Heart right ventricle (tissue), 16 donors: ENCODE results near the gene ROBO3. TPM values are rescaled to one million over a fixed set of nuclear protein-coding genes. Genes with fewer than 3 reads are reported as not detected.

ENCODE experiments used
- ATAC-seq, 8 donors: fragments of 200-7000 bp; cut with Tn5 transposase; one replicate each; pipeline ENCODE4 v1.9.1; 2020; ENCODE audit warnings: mild to moderate bottlenecking in 8 of 8, moderate library complexity in 8 of 8, moderate number of reproducible peaks in 1 of 8
- DNase-seq, 2 donors: peaks; one replicate each; pipeline ENCODE4 v3.0.0-alpha.2; 2020
- H3K27ac ChIP-seq, 10 donors: fragments of 200-600 bp; sonication (generic) in 2 of 10; one replicate each; pipeline versions ENCODE4 v1.5.0 to v1.8.0; 2020 to 2022; ENCODE audit warnings: mild to moderate bottlenecking in 3 of 10
- H3K27me3 ChIP-seq, 7 donors: fragments of 200-600 bp; one replicate each; pipeline ENCODE4 v1.8.0; 2021 to 2022; ENCODE audit warnings: mild to moderate bottlenecking in 2 of 7
- H3K36me3 ChIP-seq, 9 donors: fragments of 200-600 bp; sonication (generic) in 1 of 9; one replicate each; pipeline versions ENCODE4 v1.5.0 to v1.8.0; 2020 to 2022; ENCODE audit warnings: mild to moderate bottlenecking in 2 of 9
- H3K4me1 ChIP-seq, 9 donors: fragments of 200-600 bp; sonication (generic) in 1 of 9; one replicate each; pipeline versions ENCODE4 v1.5.0 to v1.8.0; 2020 to 2022; ENCODE audit warnings: mild to moderate bottlenecking in 4 of 9
- H3K4me3 ChIP-seq, 10 donors: fragments of 200-600 bp; sonication (generic) in 2 of 10; one replicate each; pipeline versions ENCODE4 v1.5.0 to v1.8.0; 2020 to 2022; ENCODE audit warnings: mild to moderate bottlenecking in 7 of 10, moderate library complexity in 2 of 10
- H3K9me3 ChIP-seq, 11 donors: fragments of 200-600 bp in 10 of 11; sonication (generic) in 2 of 11; one replicate each; pipeline versions ENCODE4 v1.5.0 to v1.8.0; 2013 to 2022; ENCODE audit warnings: mild to moderate bottlenecking in 2 of 11, control low read depth in 1 of 11, moderate library complexity in 1 of 11
- WGBS, 2 donors: extraction: QIAGEN DNeasy Blood & Tissue Kit; methylation state at CpG; one replicate each; pipeline ENCODE4 v1.1.7; 2013; ENCODE audit warnings: inconsistent platforms in 1 of 2; 5-methylcytosine and 5-hydroxymethylcytosine counted together
- intact Hi-C, 10 donors: fragments of 100-400 bp; cut with DNase I; formaldehyde crosslinking; loops; one replicate each; pipeline versions ENCODE4 v1.11.1 to v1.14.2; 2022
- polyA plus RNA-seq, 2 donors: library from polyadenylated mRNA; stranded (reverse); fragments of 200-250 nt; gene quantifications; one replicate each; pipeline ENCODE4 v1.2.3, GENCODE V29; 2013
- total RNA-seq, 10 donors: library from RNA; stranded (reverse); fragmentation: NEBNext Ultra II Directional in 3 of 10; extraction: Animal tissue kit (Norgen Biotek cat#: 25700) in 3 of 10; gene quantifications; one replicate each; pipeline versions ENCODE4 v1.2.1 to v1.2.4, GENCODE V29; 2021 to 2023
- TF ChIP-seq, protein P1 (sequence below), 9 donors: fragments of 200-600 bp; sonication (generic) in 2 of 9; IDR thresholded peaks; one replicate each; pipeline versions ENCODE4 v1.5.0 to v1.8.0; 2021 to 2022; ENCODE audit warnings: antibody characterized with exemption in 9 of 9, mild to moderate bottlenecking in 5 of 9, moderate library complexity in 1 of 9
- donor health status: Arrhythmogenic right ventricular cardiomyopathy.
- donor health status: ischemic (EF 13 %, LVEDD 7.1; RV severe dilation, severe dysfunction).
- donor health status: healthy with polysubstance abuse.
- donor health status: DM: no; HTN: yes; CAD: no.
- donor health status: DM: no; HTN: no; CAD: no.
- donor health status: ischemic (EF 25% LVEDD 6.9; RV normal size, moderate dysfunction).
- donor health status: ischemic (EF 25% LVEDD 5.7; RV mildly dilated, moderate dysfunction).
- donor health status: healthy.
- donor health status: DM: yes; HTN: yes; CAD: no.
- donor health status: Ischemic cardiomyopathy.
- donor health status: ischemic (EF 35%, LVEDD 5.7; RV mildly dilated, moderate dysfunction).
- donor health status: nonischemic (EF 11% LVEDD 7.7; RV severe dilation, severe dysfunction).
- donor health status: DM: yes; HTN: yes; CAD: no.
- donor health status: PGD.
- donor health status: ischemic (EF 29% LVEDD 5.4; RV normal size, mild dysfunction).
- donor health status: nonischemic (EF 23%, LVEDD 6.1; RV moderate dilation, normal function).

Gene ROBO3
- total and polyA plus RNA-seq, 12 donors = 1.5 to 19.8 (median 4.1) TPM

DNA sequence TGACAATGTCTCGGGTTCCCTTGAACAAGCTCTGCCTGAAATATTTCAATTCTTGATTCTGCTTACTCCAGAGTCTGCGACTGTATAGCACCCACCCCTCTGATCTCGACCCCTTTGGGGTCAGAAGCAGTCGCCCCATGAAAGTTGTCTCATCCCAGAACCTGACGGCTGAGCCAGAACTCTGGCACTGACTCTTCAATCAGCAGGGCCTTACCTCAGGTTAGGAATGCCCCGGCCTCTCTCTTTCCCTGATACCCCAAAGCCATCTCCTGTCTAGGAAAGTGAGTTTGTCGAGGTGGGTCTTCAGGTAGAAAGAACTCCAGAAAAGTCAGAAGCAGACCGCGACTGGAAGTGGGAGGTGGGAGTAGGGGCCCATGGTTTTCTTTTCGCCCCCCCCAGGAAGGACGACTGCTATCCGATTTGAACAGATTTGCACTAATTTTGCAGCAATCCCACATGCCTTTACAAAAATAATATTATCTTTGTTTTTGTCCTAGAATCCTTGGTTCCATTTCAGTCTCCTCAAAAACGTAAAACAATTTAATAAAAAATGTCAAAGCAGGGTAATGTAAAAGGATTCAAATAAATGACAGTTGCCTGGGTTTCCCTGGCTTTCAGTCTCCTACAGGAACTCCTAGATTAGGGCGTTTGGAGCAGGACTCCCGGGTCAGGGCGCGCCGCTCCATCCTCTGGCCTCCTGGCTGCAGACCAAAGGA is 898 bp upstream of the ROBO3 start:
- TF ChIP-seq, protein P1, sequence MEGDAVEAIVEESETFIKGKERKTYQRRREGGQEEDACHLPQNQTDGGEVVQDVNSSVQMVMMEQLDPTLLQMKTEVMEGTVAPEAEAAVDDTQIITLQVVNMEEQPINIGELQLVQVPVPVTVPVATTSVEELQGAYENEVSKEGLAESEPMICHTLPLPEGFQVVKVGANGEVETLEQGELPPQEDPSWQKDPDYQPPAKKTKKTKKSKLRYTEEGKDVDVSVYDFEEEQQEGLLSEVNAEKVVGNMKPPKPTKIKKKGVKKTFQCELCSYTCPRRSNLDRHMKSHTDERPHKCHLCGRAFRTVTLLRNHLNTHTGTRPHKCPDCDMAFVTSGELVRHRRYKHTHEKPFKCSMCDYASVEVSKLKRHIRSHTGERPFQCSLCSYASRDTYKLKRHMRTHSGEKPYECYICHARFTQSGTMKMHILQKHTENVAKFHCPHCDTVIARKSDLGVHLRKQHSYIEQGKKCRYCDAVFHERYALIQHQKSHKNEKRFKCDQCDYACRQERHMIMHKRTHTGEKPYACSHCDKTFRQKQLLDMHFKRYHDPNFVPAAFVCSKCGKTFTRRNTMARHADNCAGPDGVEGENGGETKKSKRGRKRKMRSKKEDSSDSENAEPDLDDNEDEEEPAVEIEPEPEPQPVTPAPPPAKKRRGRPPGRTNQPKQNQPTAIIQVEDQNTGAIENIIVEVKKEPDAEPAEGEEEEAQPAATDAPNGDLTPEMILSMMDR (IDR thresholded peaks at IDR 0.05) = no peak
- H3K4me3 ChIP-seq = no peak overlapping the region
- intact Hi-C loops = loop anchor here in 1 of 10 donors (10.0 kb wide), 1 partner anchor 220 kb away; no protein-coding TSS in a partner anchor
- 10% methylated on average over 18 of the region's 18 CpGs for WGBS, 2 donors
- peaks cover 41 to 100% (median 99%) of the 10 kb centered on the region in 7 donors for H3K27me3 ChIP-seq
- ATAC-seq = no peak
- H3K27ac ChIP-seq = no peak overlapping the region
- no peaks in the 10 kb centered on the region for H3K36me3 ChIP-seq
- H3K9me3 ChIP-seq = no peaks in the 10 kb centered on the region
- H3K4me1 ChIP-seq = peaks cover 12 to 62% (median 41%) of the 10 kb centered on the region in 9 donors
- DNase-seq = no peak

DNA sequence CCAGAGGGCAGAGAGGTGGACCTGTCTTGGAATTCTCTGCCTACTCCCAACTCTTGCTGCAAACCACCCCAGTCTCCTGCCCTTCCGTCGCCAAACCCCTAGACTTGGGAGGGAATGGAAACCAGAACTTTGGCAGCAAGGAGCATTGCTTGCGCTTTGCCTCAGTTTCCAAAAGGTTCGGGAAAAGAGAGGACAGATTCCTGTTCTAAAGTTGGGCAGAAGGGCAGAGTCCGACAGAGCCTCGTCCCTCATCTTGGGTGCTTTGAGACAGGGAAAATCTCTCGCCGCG is 396 bp upstream of the ROBO3 start:
- TF ChIP-seq, protein P1 (IDR thresholded peaks at IDR 0.05) = no peak
- peaks cover 12 to 65% (median 42%) of the 10 kb centered on the region in 9 donors for H3K4me1 ChIP-seq
- no peaks in the 10 kb centered on the region for H3K36me3 ChIP-seq
- H3K27me3 ChIP-seq = peaks cover 41 to 100% (median 99%) of the 10 kb centered on the region in 7 donors
- 3 to 5% methylated on average over 9 of the region's 9 CpGs for WGBS, 2 donors
- H3K27ac ChIP-seq = no peak overlapping the region
- H3K4me3 ChIP-seq = peak overlapping the region in 1 of 10 donors; percentile 44
- no peak for DNase-seq
- intact Hi-C loops = loop anchor here in 1 of 10 donors (10.0 kb wide), 1 partner anchor 220 kb away; no protein-coding TSS in a partner anchor
- ATAC-seq = no peak
- H3K9me3 ChIP-seq = no peaks in the 10 kb centered on the region

DNA sequence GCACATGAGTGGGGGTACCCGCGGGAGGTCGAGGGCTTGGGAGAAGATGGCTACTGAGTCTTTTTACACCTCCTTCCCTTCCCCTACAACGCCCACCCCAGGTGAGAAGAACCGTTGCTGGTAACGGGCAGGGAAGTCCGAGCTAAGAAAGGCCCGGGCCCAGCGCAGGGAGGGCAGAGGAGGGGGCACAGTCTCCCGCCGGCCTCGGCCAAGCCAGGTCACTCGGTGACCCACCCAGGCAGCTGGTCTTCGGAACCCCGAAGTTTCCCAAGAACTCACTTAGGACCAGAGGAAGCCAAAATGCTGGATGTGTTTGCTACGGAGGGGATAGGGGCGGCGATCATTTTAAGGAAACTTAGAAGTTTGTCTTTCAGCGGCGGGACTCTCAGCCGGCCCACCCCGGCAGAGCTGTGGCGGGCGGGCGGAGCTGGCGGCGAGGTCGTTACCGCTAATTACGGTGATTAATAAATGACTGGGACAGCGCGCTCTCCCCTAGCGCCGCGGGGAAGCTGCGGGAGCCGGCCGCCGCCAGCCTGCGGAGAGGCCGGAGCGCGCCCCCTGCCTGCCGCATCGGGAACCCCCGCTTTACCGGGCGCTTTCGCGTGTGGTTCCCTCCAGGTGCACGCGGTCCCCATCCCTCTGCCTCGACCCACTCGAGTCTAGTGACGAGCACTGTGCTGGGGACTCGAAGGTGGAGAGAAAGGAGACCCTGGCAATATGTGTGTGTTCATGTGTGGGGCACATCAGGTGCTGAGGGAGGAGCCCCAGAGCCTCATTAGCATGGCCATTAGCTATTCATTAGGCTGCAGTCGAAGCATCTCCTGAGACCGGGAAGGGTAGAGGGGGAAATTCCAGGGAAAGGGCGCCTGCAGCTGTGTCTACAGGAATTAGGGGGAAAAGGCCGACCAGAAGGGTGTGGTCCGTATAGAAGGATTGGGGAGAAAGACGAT is 945 bp downstream of the ROBO3 start:
- ATAC-seq = peak in 5 of 8 donors; percentile 26 to 60 (median 41)
- intact Hi-C loops = loop anchor here in 1 of 10 donors (10.0 kb wide), 1 partner anchor 221 kb away; no protein-coding TSS in a partner anchor
- peaks cover 36 to 100% (median 99%) of the 10 kb centered on the region in 7 donors for H3K27me3 ChIP-seq
- peak in 1 of 2 donors; percentile 54 for DNase-seq
- H3K4me3 ChIP-seq = peak overlapping the region; percentile 22 to 45 (median 40)
- no peaks in the 10 kb centered on the region for H3K9me3 ChIP-seq
- peaks cover 12 to 65% (median 42%) of the 10 kb centered on the region in 9 donors for H3K4me1 ChIP-seq
- no peak overlapping the region for H3K27ac ChIP-seq
- H3K36me3 ChIP-seq = no peaks in the 10 kb centered on the region
- TF ChIP-seq, protein P1 (IDR thresholded peaks at IDR 0.05) = peak; percentile 69 to 90 (median 82)
- WGBS, 2 donors = 1 to 3% methylated on average over 62 of the region's 62 CpGs

DNA sequence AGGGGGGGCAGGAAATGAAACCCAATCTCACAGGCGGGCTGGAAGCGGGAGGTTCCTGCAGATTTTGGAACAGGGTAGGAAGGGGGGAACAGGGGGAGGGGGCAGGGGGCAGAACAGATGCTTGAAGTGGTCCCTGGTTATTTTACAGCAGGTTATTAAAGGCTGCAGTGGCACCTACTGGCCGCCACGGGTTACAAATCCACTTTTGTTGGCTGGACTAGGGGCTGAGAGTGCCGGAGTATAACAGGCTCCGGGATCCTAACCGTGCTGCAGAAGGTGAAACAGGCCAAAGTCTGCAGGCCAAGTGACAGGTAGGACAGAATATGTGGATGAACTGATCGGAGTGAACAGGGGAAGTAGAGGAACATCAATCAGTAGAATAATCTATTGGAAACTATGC is 2.5 kb downstream of the ROBO3 start:
- ATAC-seq (peak in 5 of 8 donors; percentile 14 to 67 (median 36)), DNase-seq (no peak)
- Histone ChIP-seq H3K9me3 (no peaks in the 10 kb centered on the region), H3K27me3 (peaks cover 36 to 100% (median 98%) of the 10 kb centered on the region in 7 donors), H3K4me3 (no peak overlapping the region), H3K4me1 (peaks cover 12 to 64% (median 42%) of the 10 kb centered on the region in 9 donors), H3K36me3 (no peaks in the 10 kb centered on the region), H3K27ac (no peak overlapping the region)
- intact Hi-C loops = loop anchor here in 1 of 10 donors (10.0 kb wide), 1 partner anchor 223 kb away; no protein-coding TSS in a partner anchor
- WGBS, 2 donors = 5% methylated on average over 8 of the region's 8 CpGs
- TF ChIP-seq, protein P1 (IDR thresholded peaks at IDR 0.05) = peak in 8 of 9 donors; percentile 18 to 57 (median 44)
